Esophagus squamous epithelium (tissue), 5 donors: Measurements from ENCODE around the gene UPF1. TPM values are rescaled to one million over a fixed set of nuclear protein-coding genes. Genes with fewer than 3 reads are reported as not detected.

Source experiments
- DNase-seq: peaks from one replicate; lab custom pipeline; 2025; lab: John Stamatoyannopoulos, UW
- H3K27ac ChIP-seq, 4 donors: fragments of 200-600 bp; sonication (generic); one replicate each; pipeline ENCODE4 v1.5.1; 2016 to 2019; ENCODE audit warnings: mild to moderate bottlenecking in 1 of 4
- H3K27me3 ChIP-seq, 4 donors: fragments of 200-600 bp; sonication (generic); 1 replicate in 3 of 4; 2 replicates in 1 of 4; pipeline versions ENCODE4 v1.5.1 to v1.6.0; 2017 to 2021; ENCODE audit warnings: antibody characterized with exemption in 1 of 4
- H3K36me3 ChIP-seq, 3 donors: fragments of 200-600 bp; sonication (generic); one replicate each; pipeline ENCODE4 v1.5.1; 2016 to 2019
- H3K4me1 ChIP-seq, 3 donors: fragments of 200-600 bp; sonication (generic); one replicate each; pipeline ENCODE4 v1.5.1; 2017 to 2019
- H3K4me3 ChIP-seq, 4 donors: fragments of 200-600 bp; sonication (generic); 1 replicate in 3 of 4; 2 replicates in 1 of 4; pipeline ENCODE4 v1.5.1; 2016 to 2019; ENCODE audit warnings: mild to moderate bottlenecking in 2 of 4, moderate library complexity in 1 of 4
- H3K9me3 ChIP-seq, 3 donors: fragments of 200-600 bp; sonication (generic); one replicate each; pipeline ENCODE4 v1.5.1; 2016 to 2019
- POLR2A ChIP-seq, 4 donors: fragments of 450-650 bp; IDR thresholded peaks; one replicate each; pipeline ENCODE4 v1.6.1; 2017; ENCODE audit warnings: antibody characterized with exemption in 4 of 4, mild to moderate bottlenecking in 4 of 4, moderate library complexity in 3 of 4
- WGBS, 2 donors: methylation state at CpG; one replicate each; pipeline ENCODE4 v1.1.5; 2018; 5-methylcytosine and 5-hydroxymethylcytosine counted together
- intact Hi-C: fragments of 100-400 bp; cut with DNase I; formaldehyde crosslinking; loops from one replicate; pipeline ENCODE4 v1.15.0; 2022
- total RNA-seq, 4 donors: library from RNA; depleted of rRNA; stranded (reverse); fragments of >200 nt; gene quantifications; one replicate each; pipeline ENCODE4 v1.1.0, GENCODE V29; 2016
- TF ChIP-seq, protein P1 (sequence below), 6 experiments: fragments of 450-650 bp in 4 of 6; fragments of 200-600 bp in 2 of 6; sonication (generic) in 2 of 6; IDR thresholded peaks; one replicate each; pipeline ENCODE4 v1.5.1; 2016 to 2019; ENCODE audit warnings: antibody characterized with exemption in 6 of 6, mild to moderate bottlenecking in 4 of 6, moderate library complexity in 4 of 6
- donor health status: DM: yes; HTN: yes; CAD: no.

UPF1 gene
- total RNA-seq, 4 donors from 2014 or later = 31.6 to 69.7 (median 55.6) TPM

DNA sequence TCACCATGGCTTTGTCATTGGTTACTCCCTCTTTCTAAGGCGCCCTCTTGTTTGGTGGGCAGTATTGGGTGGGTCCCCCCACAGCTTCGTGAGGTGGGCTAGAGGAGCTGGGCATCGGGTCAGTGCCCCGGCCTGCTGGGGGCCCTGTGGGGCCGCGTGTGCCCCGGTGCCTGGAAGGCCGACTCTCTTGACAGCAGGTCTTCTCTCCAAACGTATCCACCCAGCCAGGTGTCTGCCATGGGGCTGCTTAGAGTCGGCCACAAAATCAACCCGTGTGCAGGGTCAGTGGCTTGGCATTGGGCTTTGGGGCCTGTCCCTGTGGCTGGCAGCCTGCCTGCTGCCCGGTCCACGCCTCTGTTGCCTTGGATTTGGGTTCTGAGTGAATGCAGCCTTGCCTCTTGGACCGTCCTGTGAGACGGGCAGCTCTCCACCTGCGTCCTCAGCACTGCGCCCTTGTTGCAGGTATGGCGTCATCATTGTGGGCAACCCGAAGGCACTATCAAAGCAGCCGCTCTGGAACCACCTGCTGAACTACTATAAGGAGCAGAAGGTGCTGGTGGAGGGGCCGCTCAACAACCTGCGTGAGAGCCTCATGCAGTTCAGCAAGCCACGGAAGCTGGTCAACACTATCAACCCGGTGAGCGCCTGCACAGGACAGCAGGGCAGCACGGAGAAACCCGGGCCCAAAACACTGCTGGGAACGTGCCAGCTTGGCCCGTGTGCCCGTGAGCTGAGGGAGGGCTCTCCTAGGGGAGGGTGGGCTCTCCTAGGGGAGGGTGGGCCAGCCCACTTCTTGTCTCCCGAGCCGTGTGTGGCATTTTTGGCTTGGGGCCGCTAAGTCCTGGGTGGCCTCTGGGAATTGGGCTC is 31.4 kb downstream of the UPF1 start:
- 93 to 95% methylated on average over 8 to 11 of the region's 33 CpGs for WGBS, 2 donors
- DNase-seq = no peak
- peaks cover 0 to under 1% (median 0%) of the 10 kb centered on the region in 4 donors for H3K27me3 ChIP-seq
- H3K36me3 ChIP-seq = peaks cover 76 to 100% (median 89%) of the 10 kb centered on the region in 3 donors
- intact Hi-C loops = no loop called here
- no peaks in the 10 kb centered on the region for H3K9me3 ChIP-seq
- H3K27ac ChIP-seq = no peak overlapping the region
- H3K4me3 ChIP-seq = no peak overlapping the region
- peaks cover 0 to 25% (median under 1%) of the 10 kb centered on the region in 3 donors for H3K4me1 ChIP-seq
- no peak for TF ChIP-seq POLR2A (IDR thresholded peaks at IDR 0.05)
- TF ChIP-seq, protein P1, sequence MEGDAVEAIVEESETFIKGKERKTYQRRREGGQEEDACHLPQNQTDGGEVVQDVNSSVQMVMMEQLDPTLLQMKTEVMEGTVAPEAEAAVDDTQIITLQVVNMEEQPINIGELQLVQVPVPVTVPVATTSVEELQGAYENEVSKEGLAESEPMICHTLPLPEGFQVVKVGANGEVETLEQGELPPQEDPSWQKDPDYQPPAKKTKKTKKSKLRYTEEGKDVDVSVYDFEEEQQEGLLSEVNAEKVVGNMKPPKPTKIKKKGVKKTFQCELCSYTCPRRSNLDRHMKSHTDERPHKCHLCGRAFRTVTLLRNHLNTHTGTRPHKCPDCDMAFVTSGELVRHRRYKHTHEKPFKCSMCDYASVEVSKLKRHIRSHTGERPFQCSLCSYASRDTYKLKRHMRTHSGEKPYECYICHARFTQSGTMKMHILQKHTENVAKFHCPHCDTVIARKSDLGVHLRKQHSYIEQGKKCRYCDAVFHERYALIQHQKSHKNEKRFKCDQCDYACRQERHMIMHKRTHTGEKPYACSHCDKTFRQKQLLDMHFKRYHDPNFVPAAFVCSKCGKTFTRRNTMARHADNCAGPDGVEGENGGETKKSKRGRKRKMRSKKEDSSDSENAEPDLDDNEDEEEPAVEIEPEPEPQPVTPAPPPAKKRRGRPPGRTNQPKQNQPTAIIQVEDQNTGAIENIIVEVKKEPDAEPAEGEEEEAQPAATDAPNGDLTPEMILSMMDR (IDR thresholded peaks at IDR 0.05) = no peak

- peaks cover 0 to 31% (median 7%) of the 10 kb centered on the region in 3 donors for H3K4me1 ChIP-seq
- H3K27ac ChIP-seq = no peak overlapping the region
- TF ChIP-seq POLR2A (IDR thresholded peaks at IDR 0.05) = no peak
- TF ChIP-seq, protein P1 (IDR thresholded peaks at IDR 0.05) = no peak
- peaks cover 71 to 99% (median 84%) of the 10 kb centered on the region in 3 donors for H3K36me3 ChIP-seq
- intact Hi-C loops = no loop called here
- H3K9me3 ChIP-seq = no peaks in the 10 kb centered on the region
- no peak for DNase-seq
- peaks cover 0 to 7% (median 0%) of the 10 kb centered on the region in 4 donors for H3K27me3 ChIP-seq
- H3K4me3 ChIP-seq = no peak overlapping the region
- 71 to 76% methylated on average over 10 to 14 of the region's 16 CpGs for WGBS, 2 donors
These were observed 32.1 kb downstream of the UPF1 start for GRCh38 chr19:18863843-18864362.

DNA sequence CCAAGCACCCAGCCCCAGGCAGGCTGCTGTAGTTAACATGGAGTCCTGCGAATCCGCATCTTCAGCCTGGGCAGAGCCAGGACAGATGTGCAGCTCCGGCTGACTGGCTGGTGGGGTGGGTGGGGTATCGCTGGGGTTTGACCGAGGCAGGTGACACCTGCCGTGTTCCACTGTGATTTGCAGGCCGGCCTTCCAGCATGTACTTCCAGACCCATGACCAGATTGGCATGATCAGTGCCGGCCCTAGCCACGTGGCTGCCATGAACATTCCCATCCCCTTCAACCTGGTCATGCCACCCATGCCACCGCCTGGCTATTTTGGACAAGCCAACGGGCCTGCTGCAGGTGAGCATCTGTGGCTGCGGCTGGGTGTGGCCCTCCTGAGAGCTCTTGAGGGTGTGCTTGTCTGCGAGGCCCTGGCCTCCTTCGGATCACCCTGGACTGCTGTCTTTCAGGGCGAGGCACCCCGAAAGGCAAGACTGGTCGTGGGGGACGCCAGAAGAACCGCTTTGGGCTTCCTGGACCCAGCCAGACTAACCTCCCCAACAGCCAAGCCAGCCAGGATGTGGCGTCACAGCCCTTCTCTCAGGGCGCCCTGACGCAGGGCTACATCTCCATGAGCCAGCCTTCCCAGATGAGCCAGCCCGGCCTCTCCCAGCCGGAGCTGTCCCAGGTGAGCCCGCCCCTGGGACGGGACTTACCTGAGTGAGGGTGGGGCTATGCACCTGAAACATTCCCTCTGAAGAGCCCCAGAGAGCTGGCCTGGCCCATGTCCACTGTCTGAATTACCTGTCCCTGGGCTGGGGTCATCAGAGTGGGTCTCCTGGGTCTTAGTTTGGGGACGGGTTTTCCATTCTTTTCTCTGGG is 33.6 kb downstream of the UPF1 start:
- peaks cover 0 to 41% (median 22%) of the 10 kb centered on the region in 3 donors for H3K4me1 ChIP-seq
- no peak for DNase-seq
- H3K9me3 ChIP-seq = no peaks in the 10 kb centered on the region
- H3K27me3 ChIP-seq = peaks cover 0 to 21% (median 3%) of the 10 kb centered on the region in 4 donors
- H3K27ac ChIP-seq = no peak overlapping the region
- intact Hi-C loops = no loop called here
- no peak overlapping the region for H3K4me3 ChIP-seq
- no peak for TF ChIP-seq POLR2A (IDR thresholded peaks at IDR 0.05)
- TF ChIP-seq, protein P1 (IDR thresholded peaks at IDR 0.05) = no peak
- WGBS, 2 donors = 67% methylated on average over 2 of the region's 27 CpGs; no CpG with 5 or more reads in 1 of the 2 donors
- H3K36me3 ChIP-seq = peaks cover 61 to 85% (median 70%) of the 10 kb centered on the region in 3 donors

DNA sequence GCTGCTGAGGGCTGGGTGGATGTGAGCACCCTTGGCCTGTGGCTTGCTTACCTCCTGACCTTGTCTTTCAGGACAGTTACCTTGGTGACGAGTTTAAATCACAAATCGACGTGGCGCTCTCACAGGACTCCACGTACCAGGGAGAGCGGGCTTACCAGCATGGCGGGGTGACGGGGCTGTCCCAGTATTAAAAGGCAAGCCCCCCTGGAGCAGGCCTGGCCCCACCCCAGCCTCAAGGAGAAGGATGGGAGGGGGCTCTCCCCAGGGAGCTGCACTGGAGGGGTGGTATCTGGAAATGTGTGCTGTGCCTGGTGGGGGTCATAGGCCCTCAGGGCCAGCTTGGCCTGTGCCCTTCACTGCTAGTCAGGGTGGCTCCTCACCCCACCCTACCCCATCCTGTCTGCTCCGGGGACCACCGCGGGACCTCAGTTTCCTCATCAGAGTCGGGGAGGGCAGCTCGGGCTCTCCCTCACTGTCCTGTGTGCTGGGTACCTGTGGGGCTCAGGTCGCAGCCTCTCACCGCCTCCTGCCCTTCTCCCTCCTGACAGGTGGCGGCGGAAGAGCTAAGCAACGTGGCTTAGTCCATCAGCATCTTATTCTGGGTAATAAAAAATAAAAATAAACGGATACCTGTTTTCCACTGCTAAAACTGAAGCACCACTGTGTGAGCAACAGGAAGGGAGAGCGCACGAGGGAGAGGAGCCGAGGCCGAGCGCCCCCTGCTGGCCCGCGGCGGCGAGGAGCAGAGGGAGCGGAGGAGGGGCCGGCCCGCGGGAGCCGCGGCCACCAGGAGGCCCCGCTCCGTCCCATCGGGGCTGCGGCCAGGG is 34.4 kb downstream of the UPF1 start:
- intact Hi-C loops = no loop called here
- Histone ChIP-seq H3K27me3 (peaks cover 0 to 29% (median 3%) of the 10 kb centered on the region in 4 donors), H3K27ac (no peak overlapping the region), H3K9me3 (no peaks in the 10 kb centered on the region), H3K36me3 (peaks cover 53 to 77% (median 61%) of the 10 kb centered on the region in 3 donors), H3K4me1 (peaks cover 0 to 39% (median 22%) of the 10 kb centered on the region in 3 donors), H3K4me3 (no peak overlapping the region)
- WGBS, 2 donors = 17 to 80% methylated on average over 1 to 24 of the region's 38 CpGs
- DNase-seq = no peak
- TF ChIP-seq, protein P1 (IDR thresholded peaks at IDR 0.05) = peak; percentile 82 to 98 (median 96)
- no peak for TF ChIP-seq POLR2A (IDR thresholded peaks at IDR 0.05)
